RWPE1 (cell line): Measurements from ENCODE around the gene OGDHL.
"Not testable (repeated sequence)": the region's sequence is repeated elsewhere in the genome, so short reads cannot be mapped to it uniquely, and the experiment has no call there.

Experiments used
- CTCF ChIA-PET: fragments of 350-600 bp; sonication (Branson Sonifier 250); formaldehyde crosslinking; extraction: SDS; loops from one replicate; lab custom pipeline; 2021; lab: Yijun Ruan, JAX
- POLR2A ChIA-PET: fragments of 400-600 bp; formaldehyde crosslinking; extraction: SDS; loops from one replicate; lab custom pipeline; 2020; ENCODE audit warnings: antibody characterized with exemption; ENCODE audit not compliant: low non-redundant PET; lab: Yijun Ruan, JAX
- DNase-seq: peaks from one replicate; pipeline ENCODE4 v3.0.0; 2012; ENCODE audit warnings: low spot score
- H3K27ac ChIP-seq: fragments of 450-650 bp; 2 replicates; pipeline ENCODE4 v1.5.1; 2017
- CTCF ChIP-seq: fragments of 450-650 bp; conservative IDR thresholded peaks from 2 replicates; pipeline ENCODE4 v1.5.1; 2017; ENCODE audit warnings: low read depth, mild to moderate bottlenecking

The OGDHL gene

GRCh38 chr10:49781247-49781646 is 19.1 kb upstream of the OGDHL start:
- POLR2A ChIA-PET = no interaction called here

GRCh38 chr10:49778197-49778596 is 16.1 kb upstream of the OGDHL start:
- TF ChIP-seq CTCF = no peak
- H3K27ac ChIP-seq = no peak overlapping the region
- DNase-seq = no peak
- ChIA-PET POLR2A (no interaction called here), CTCF (no interaction called here)

More at GRCh38 chr10:49781247-49781646, 19.1 kb upstream of the OGDHL start:
- CTCF ChIA-PET = interaction anchor here (1.1 kb wide), 1 partner anchor 188 kb away, joined by 3 read pairs; no protein-coding TSS in a partner anchor
- H3K27ac ChIP-seq = no peak overlapping the region
- no peak for TF ChIP-seq CTCF
- DNase-seq = no peak

- ChIA-PET POLR2A (no interaction called here), CTCF (interaction anchor here (0.6 kb wide), 1 partner anchor 12 kb away, joined by 5 read pairs; no protein-coding TSS in a partner anchor)
- H3K27ac ChIP-seq = no peak overlapping the region
- no peak for DNase-seq
- no peak for TF ChIP-seq CTCF
Observed at GRCh38 chr10:49776851-49777250, 14.7 kb upstream of the OGDHL start.

GRCh38 chr10:49775014-49775413 is 12.9 kb upstream of the OGDHL start:
- no peak overlapping the region for H3K27ac ChIP-seq
- POLR2A ChIA-PET = no interaction called here
- no peak for TF ChIP-seq CTCF
- CTCF ChIA-PET = no interaction called here
- no peak for DNase-seq

- DNase-seq, POLR2A ChIA-PET, H3K27ac ChIP-seq, CTCF ChIA-PET: not testable (repeated sequence)
Observed at GRCh38 chr10:49772944-49773343, 10.8 kb upstream of the OGDHL start.

GRCh38 chr10:49771046-49771445 is 8.9 kb upstream of the OGDHL start:
- H3K27ac ChIP-seq, DNase-seq, CTCF ChIA-PET, POLR2A ChIA-PET: not testable (repeated sequence)

GRCh38 chr10:49769692-49770091 is 7.6 kb upstream of the OGDHL start:
- CTCF ChIA-PET = no interaction called here
- DNase-seq = no peak
- POLR2A ChIA-PET = no interaction called here
- H3K27ac ChIP-seq = no peak overlapping the region
- TF ChIP-seq CTCF = no peak

- DNase-seq = no peak
- no peak for TF ChIP-seq CTCF
- H3K27ac ChIP-seq = no peak overlapping the region
- POLR2A ChIA-PET = no interaction called here
- CTCF ChIA-PET = no interaction called here
Observed at GRCh38 chr10:49768731-49769130, 6.6 kb upstream of the OGDHL start.
